Stimulated activated CD4-positive, alpha-beta T cell treated with anti-CD3 and anti-CD28 coated beads, Interleukin-1b, Interleukin-23, amount 100 ng/mL, for 48 hours (primary cell): ENCODE data around the gene PLK5.

Source experiments
- DNase-seq: peaks from one replicate; pipeline ENCODE4 v3.0.0-alpha.2; 2020

Gene PLK5

GRCh38 chr19:1579222-1579621 lies 55.3 kb downstream of the PLK5 start:
- no peak for DNase-seq

DNA sequence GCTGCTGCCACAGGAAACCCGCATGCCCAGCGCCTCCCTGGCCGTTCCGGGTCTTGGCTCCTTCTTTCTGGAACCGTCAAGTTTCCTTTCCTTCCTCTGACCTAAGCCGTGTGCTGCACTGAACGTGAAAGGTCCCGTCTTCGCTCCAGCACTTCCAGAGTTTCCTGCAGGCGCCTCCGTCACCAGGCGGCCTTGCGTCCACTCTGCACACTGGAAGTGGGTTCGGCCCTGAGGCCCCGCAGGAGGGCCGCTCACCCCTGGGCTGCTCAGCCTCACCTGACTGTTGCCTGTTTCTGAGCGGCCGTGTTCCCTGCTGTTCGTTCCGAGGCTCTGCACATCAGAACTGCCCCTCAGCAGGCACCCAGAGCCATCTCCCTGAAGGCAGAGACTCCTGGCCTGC lies 56.5 kb downstream of the PLK5 start:
- no peak for DNase-seq

GRCh38 chr19:1580957-1581356 lies 57.1 kb downstream of the PLK5 start:
- DNase-seq, result no peak

DNA sequence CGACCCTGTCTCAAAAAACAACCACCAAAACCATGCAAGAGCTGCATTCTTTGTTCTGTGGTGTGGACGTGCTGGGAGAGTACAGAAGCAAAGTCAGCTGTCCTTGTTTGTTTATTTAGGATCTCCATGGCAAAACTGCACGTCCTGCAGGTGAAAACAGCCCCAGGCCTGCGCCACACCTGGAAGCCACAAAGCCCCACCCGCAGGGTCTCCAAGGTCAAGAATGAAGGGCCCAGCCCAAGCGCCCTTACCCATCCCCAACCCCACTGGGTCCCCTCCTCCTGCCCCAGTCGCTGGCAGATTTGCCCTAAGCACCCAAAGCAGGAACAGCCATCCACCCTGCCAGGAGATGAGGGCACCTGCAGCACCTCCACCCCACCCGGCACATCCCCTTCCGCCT lies 58.3 kb downstream of the PLK5 start:
- no peak for DNase-seq

DNA sequence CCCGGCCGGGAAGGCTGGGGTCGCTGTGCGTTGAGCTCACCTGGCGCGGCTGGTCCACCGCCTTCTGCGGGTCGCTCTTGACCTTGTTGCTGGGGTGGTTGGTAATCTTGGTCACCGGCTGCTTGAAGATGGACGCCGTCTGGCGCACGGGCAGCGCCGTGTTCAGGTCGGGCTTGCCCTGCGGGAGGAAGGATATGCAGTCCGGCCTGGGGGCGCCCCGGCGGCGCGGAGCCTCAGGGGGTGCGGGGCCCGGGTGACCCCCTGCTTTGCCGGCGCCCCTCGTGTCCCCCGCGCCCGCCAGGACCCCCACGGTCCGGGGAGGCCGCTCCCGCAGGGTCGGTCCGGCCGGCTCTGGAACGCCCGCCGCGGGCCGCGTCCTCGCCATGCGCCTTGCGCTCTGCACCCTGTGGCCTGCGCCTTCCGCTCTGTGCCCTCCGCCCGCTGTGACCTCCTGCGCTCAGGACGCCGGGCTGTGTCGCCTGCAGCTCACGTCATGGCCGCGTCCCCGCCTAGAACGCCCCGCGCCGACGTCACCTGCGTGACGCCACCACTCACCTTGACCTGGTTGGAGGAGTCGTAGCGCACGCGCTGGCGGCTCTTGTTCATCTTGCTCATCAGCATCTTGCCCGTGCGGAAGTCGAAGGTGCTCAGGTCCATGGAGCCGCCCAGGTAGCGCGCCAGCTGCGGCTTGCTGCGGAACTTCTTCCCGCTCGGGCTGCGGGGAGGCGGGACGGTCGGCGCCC lies 60.8 kb downstream of the PLK5 start:
- no peak for DNase-seq

DNA sequence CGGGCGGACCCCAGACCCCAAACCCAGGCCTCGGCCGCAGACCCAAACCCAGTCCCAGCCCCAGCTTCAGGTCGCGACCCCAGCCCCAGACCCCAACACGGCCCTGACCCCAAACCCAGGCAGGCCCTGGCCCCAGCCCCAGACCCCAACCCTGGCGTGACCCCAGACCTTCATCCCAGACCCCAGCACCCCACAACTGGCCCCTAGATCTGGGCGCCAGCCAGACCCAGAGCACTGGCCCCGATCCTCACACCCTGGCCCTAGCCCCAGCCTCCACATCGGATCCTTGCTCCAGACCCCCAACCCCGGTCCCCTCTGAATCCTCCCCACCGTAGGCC lies 61.3 kb downstream of the PLK5 start:
- DNase-seq, result no peak
